Pancreas (tissue), 10 donors: ENCODE measurements around the gene TNNC2. TPM values are rescaled to one million over a fixed set of nuclear protein-coding genes. Genes with fewer than 3 reads are reported as not detected.
A peak's percentile ranks its signal among the peaks of the same experiment; 100 is the strongest.

Experiments used
- ATAC-seq, 4 donors: fragments of 200-7000 bp; cut with Tn5 transposase; one replicate each; pipeline versions ENCODE4 v1.8.0 to v1.9.1; 2020; ENCODE audit warnings: mild to moderate bottlenecking in 4 of 4, moderate library complexity in 4 of 4
- DNase-seq, 6 donors: peaks; one replicate each; pipeline ENCODE4 v3.0.0-alpha.2; 2020
- FAIRE-seq: peaks from 2 replicates; lab custom pipeline; 2012; peaks lifted over from hg19 to GRCh38; lab: Jason Lieb, UNC
- H3K27ac ChIP-seq, 4 donors: fragments of 200-600 bp; sonication (generic); 1 replicate in 3 of 4; 2 replicates in 1 of 4; pipeline versions ENCODE4 v1.5.0 to v1.8.0; 2020
- H3K27me3 ChIP-seq, 4 donors: fragments of 200-600 bp; one replicate each; pipeline ENCODE4 v1.8.0; 2021
- H3K36me3 ChIP-seq, 3 donors: fragments of 200-600 bp; sonication (generic) in 1 of 3; one replicate each; pipeline versions ENCODE4 v1.5.0 to v1.8.0; 2020 to 2021
- H3K4me1 ChIP-seq, 3 donors: fragments of 200-600 bp; one replicate each; pipeline ENCODE4 v1.8.0; 2021
- H3K4me3 ChIP-seq, 4 donors: fragments of 200-600 bp; sonication (generic) in 2 of 4; one replicate each; pipeline versions ENCODE4 v1.5.0 to v1.8.0; 2020 to 2021
- H3K9me3 ChIP-seq, 4 donors: fragments of 200-600 bp; one replicate each; pipeline ENCODE4 v1.8.0; 2021
- CTCF ChIP-seq, 4 donors: fragments of 200-600 bp; sonication (generic) in 3 of 4; IDR thresholded peaks; one replicate each; pipeline versions ENCODE4 v1.5.0 to v1.8.0; 2021; ENCODE audit warnings: antibody characterized with exemption in 4 of 4
- WGBS, 2 donors: extraction: QIAGEN DNeasy Blood & Tissue Kit; methylation state at CpG; one replicate each; pipeline ENCODE4 v1.1.7; 2013; 5-methylcytosine and 5-hydroxymethylcytosine counted together
- intact Hi-C, 3 donors: fragments of 100-400 bp; cut with DNase I; formaldehyde crosslinking; loops; one replicate each; pipeline versions ENCODE4 v1.11.1 to v1.14.2; 2022
- polyA plus RNA-seq, 2 donors: library from polyadenylated mRNA; stranded (reverse); fragments of 200-250 nt; gene quantifications; one replicate each; pipeline ENCODE4 v1.2.3, GENCODE V29; 2013
- total RNA-seq, 6 donors: library from RNA; stranded (reverse); fragmentation: NEBNext Ultra II Directional in 4 of 6; extraction: Animal tissue kit (Norgen Biotek cat#: 25700) in 4 of 6; gene quantifications; one replicate each; pipeline versions ENCODE4 v1.2.1 to v1.2.4, GENCODE V29; 2021 to 2023
- donor health status: healthy with polysubstance abuse.
- donor health status: DM: no; HTN: no; CAD: no; lungs with moderate emphysema.
- donor health status: DM: no; HTN: no; CAD: no.
- donor health status: control.
- donor health status: control.
- donor health status: Bipolar disorder and iron deficiency.
- donor health status: DM: yes; HTN: yes; CAD: no.
- donor health status: DM: no; HTN: no; CAD: no.
- donor health status: DM: no; HTN: no; CAD: no.
- donor health status: DM: yes; HTN: yes; CAD: no.

The TNNC2 gene
- total and polyA plus RNA-seq, 8 donors: 1.2 to 4.0 TPM; not detected in 6

GRCh38 chr20:45826381-45827019, 612 bp downstream of the TNNC2 start:
- TF ChIP-seq CTCF (IDR thresholded peaks at IDR 0.05): no peak
- no peaks in the 10 kb centered on the region for H3K9me3 ChIP-seq
- FAIRE-seq (no peak), ATAC-seq (no peak), DNase-seq (no peak)
- H3K36me3 ChIP-seq: no peaks in the 10 kb centered on the region
- peaks cover 0 to 7% (median 2%) of the 10 kb centered on the region in 4 donors for H3K27me3 ChIP-seq
- 71 to 80% methylated on average over 6 of the region's 6 CpGs for WGBS, 2 donors
- intact Hi-C loops: loop anchor here in 1 of 3 donors (10.0 kb wide), 1 partner anchor 138 kb away; no protein-coding TSS in a partner anchor
- H3K4me1 ChIP-seq: peaks cover 0 to 4% (median 0%) of the 10 kb centered on the region in 3 donors
- H3K4me3 ChIP-seq: no peak overlapping the region
- no peak overlapping the region for H3K27ac ChIP-seq

- Histone ChIP-seq H3K4me3 (peak overlapping the region in 1 of 4 donors; percentile 21), H3K4me1 (peaks cover 0 to 4% (median 0%) of the 10 kb centered on the region in 3 donors), H3K27me3 (peaks cover 0 to 15% (median 2%) of the 10 kb centered on the region in 4 donors), H3K27ac (no peak overlapping the region), H3K9me3 (no peaks in the 10 kb centered on the region), H3K36me3 (no peaks in the 10 kb centered on the region)
- intact Hi-C loops: loop anchor here in 1 of 3 donors (10.0 kb wide), 1 partner anchor 141 kb away; no protein-coding TSS in a partner anchor
- FAIRE-seq (no peak), ATAC-seq (peak; percentile 55 to 81 (median 77)), DNase-seq (peak in 2 of 6 donors; percentile 24 to 69)
- WGBS, 2 donors: 13 to 17% methylated on average over 45 to 57 of the region's 57 CpGs
- TF ChIP-seq CTCF (IDR thresholded peaks at IDR 0.05): no peak
Observed at GRCh38 chr20:45823949-45824835, 2.9 kb downstream of the TNNC2 start.

- H3K4me1 ChIP-seq: peaks cover 0 to 4% (median 0%) of the 10 kb centered on the region in 3 donors
- ATAC-seq: peak; percentile 51 to 75 (median 70)
- H3K4me3 ChIP-seq: no peak overlapping the region
- FAIRE-seq: no peak
- no peak for TF ChIP-seq CTCF (IDR thresholded peaks at IDR 0.05)
- H3K9me3 ChIP-seq: no peaks in the 10 kb centered on the region
- H3K27ac ChIP-seq: no peak overlapping the region
- intact Hi-C loops: loop anchor here in 1 of 3 donors (10.0 kb wide), 1 partner anchor 142 kb away; no protein-coding TSS in a partner anchor
- DNase-seq: peak in 3 of 6 donors; percentile 46 to 80 (median 75)
- H3K27me3 ChIP-seq: peaks cover 0 to 15% (median 2%) of the 10 kb centered on the region in 4 donors
- no peaks in the 10 kb centered on the region for H3K36me3 ChIP-seq
- WGBS, 2 donors: 3 to 5% methylated on average over 24 of the region's 24 CpGs
Observed at GRCh38 chr20:45822857-45823256, 4.3 kb downstream of the TNNC2 start.

- DNase-seq (no peak), ATAC-seq (no peak), FAIRE-seq (no peak)
- H3K36me3 ChIP-seq: no peaks in the 10 kb centered on the region
- H3K4me1 ChIP-seq: peaks cover 0 to 4% (median 0%) of the 10 kb centered on the region in 3 donors
- H3K4me3 ChIP-seq: no peak overlapping the region
- H3K27ac ChIP-seq: no peak overlapping the region
- peaks cover 0 to 15% (median 2%) of the 10 kb centered on the region in 4 donors for H3K27me3 ChIP-seq
- no peak for TF ChIP-seq CTCF (IDR thresholded peaks at IDR 0.05)
- intact Hi-C loops: loop anchor here in 1 of 3 donors (10.0 kb wide), 1 partner anchor 143 kb away; no protein-coding TSS in a partner anchor
- WGBS, 2 donors: 47 to 55% methylated on average over 2 of the region's 2 CpGs
- H3K9me3 ChIP-seq: no peaks in the 10 kb centered on the region
Observed at GRCh38 chr20:45821947-45822346, 5.2 kb downstream of the TNNC2 start.
